Mucosa of gallbladder (tissue), 1 donor: ENCODE results near the gene QKI. TPM values are rescaled to one million over a fixed set of nuclear protein-coding genes. Genes with fewer than 3 reads are reported as not detected.
A peak's percentile ranks its signal among the peaks of the same experiment; 100 is the strongest.
"Not testable (repeated sequence)": the region's sequence is repeated elsewhere in the genome, so short reads cannot be mapped to it uniquely, and the experiment has no call there.

Experiments
- DNase-seq: peaks from one replicate; pipeline ENCODE4 v3.0.0-alpha.2; 2020; ENCODE audit warnings: low spot score
- total RNA-seq: library from RNA; stranded (reverse); gene quantifications from one replicate; pipeline ENCODE4 v1.2.1, GENCODE V29; 2021
- donor health status: DM: no; HTN: no; CAD: no.

QKI gene
- total RNA-seq, 1 donor from 2014 or later, result 80.0 TPM

DNA sequence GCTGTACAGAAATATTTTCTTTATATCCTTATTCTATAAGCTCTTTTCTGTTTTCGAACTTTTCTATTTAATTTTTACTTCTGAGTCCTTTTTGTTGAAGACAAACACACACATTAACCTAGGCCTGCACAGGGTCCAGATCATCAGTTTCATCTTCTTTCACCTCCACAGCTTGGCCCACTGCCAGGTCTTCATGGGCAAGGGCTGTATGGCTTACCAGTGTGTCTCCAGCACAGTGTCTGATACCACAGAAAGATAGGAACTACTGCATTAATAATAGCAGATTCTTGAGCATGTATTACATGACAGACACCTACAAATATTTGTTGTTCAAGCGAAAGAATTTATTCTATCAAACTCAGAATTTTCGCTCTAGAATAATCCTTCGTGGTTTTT is 24.4 kb downstream of the QKI start:
- DNase-seq, result no peak

DNA sequence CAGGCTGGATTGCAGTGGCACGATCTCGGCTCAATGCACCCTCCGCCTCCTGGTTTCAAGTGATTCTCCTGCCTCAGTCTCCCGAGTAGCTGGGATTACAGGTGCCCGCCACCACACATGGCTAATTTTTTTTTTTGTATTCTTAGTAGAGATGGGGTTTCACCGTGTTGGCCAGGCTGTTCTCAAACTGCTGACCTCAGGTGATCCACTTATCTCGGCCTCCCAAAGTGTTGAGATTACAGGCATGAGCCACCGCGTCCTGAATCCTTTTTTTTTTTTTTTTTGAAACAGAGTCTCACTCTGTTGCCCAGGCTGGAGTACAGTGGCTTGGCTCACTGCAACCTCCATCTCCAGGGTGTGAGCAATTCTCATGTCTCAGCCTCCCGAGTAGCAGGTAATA is 24.9 kb downstream of the QKI start:
- DNase-seq, result not testable (repeated sequence)

DNA sequence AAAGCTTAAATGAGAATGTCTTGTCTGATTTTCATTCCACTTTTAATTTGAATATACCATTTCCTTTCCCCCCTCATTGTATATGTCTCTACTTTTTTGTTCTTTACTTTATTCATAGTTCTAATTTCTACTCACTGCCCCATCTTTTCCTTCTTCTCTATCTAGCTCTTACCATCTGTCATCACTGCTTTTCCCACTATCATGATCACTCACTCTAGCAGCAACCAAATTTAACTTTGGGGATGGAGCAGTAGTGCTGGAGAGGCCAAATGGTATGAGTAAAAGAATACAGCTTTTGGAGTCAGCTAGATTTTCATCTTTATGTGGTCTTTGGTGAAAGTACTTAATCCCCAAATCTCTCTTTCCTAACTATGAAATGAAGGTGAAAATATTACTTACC is 25.5 kb downstream of the QKI start:
- no peak for DNase-seq

DNA sequence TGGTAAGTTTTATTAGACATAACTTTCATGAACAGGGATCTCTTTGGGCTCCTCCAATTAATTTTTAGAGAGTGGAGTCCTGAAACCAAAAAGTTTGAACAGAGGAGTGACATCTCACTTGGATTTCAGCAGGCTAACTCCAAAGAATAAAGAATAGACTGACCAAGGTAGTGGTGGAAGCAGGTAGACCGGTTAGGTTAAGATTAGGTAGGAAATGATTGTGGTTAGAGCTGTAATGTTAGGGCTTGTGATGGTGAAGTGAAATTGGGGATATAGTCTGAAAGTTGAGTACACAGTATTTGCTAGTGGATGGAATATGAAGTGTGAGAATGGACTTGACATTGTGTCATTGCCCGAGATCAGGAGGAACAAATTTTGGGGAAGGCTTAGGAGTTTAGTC is 27.8 kb downstream of the QKI start:
- DNase-seq, result no peak

DNA sequence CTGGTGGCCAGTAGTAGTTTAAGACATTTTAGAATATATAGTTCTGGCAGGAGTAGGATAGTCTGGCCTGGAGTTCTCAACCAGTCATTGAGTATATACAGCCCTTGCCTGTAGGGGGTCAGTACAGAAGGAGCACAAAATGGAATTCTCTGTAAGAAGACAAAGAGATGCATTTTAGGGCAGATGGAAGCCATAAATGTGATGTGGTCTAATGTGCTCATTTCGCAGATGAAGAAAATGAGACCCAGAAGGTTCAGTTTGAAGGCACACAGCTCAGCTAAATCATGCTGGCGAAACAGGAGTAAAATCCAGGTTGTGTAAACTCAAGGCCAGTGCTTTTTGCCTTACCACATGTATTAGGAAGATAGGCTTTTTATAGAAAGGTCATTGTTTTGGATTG is 29.6 kb downstream of the QKI start:
- DNase-seq, result no peak

DNA sequence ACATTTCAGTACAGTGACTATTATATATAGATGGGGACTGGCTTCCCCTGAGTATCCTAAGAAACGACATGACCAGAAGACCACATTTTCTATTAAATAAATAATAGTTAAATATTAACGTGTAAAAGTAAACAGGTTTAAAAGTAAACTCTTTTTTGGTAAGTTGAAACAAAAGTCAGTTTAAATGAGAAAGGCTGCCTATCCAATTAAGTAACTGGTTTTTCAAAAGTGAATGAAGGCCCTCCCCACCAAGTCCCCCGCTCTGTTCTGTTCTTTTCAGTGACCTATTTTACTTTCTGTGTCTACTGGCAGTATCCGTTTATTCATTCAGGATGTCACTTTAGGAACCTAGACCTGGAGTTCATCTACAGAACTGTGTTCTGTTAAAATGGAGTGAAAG is 32.0 kb downstream of the QKI start:
- no peak for DNase-seq

DNA sequence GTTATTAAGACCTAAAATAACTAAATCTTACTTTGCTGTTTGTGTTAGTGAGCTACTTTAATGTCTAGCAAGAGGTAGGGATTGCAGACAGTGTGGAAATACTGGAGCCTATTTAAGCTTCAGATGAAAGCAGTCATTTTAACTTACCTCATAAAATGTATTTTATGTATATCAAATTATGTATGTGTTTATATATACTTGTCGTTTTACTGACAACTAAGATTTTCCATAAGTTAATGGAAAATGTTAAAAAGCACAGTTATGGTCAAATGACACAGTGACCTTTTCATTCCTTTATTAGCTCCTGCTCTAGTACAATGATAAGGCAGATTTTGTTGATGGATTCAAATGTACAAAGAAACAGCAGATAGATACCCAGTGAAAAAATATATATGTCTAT is 34.6 kb downstream of the QKI start:
- no peak for DNase-seq

DNA sequence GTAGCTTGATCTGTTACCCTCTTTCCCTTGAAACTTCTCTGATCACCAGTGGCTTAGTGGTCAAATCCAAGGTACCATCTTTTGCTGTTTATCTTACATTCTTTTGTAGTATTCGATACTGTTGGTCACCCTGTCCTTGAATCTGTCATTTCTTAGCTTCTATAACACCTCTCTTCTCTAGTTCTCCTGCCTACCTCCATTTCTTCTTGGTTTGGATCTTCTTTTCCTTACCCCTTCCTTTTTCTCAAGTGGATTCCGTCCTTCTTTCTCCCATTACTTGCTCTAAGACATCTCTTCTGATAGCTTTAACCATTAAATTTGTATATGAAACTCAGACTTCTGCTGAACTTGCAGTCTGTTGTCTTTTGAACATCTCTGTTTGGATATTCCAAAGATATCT is 39.9 kb downstream of the QKI start:
- DNase-seq, result no peak

DNA sequence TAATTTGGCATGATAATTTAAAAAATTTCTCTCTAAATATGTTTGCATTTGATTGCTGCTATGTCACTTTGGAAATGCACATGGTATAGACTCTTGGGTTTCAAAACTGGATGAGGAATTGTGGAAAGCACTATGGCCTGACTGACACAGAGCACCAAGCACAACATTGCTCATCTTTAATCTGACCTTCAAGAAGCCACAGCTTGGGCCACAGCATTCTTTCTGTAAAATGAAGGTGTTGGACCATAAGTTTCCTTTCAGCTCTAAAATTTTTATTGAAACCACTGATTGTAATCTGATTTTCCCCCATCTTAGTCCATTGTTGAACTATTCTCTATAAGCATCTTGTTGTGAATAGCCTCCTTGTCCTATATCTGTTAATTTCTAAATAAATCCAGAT is 41.0 kb downstream of the QKI start:
- DNase-seq, result no peak

DNA sequence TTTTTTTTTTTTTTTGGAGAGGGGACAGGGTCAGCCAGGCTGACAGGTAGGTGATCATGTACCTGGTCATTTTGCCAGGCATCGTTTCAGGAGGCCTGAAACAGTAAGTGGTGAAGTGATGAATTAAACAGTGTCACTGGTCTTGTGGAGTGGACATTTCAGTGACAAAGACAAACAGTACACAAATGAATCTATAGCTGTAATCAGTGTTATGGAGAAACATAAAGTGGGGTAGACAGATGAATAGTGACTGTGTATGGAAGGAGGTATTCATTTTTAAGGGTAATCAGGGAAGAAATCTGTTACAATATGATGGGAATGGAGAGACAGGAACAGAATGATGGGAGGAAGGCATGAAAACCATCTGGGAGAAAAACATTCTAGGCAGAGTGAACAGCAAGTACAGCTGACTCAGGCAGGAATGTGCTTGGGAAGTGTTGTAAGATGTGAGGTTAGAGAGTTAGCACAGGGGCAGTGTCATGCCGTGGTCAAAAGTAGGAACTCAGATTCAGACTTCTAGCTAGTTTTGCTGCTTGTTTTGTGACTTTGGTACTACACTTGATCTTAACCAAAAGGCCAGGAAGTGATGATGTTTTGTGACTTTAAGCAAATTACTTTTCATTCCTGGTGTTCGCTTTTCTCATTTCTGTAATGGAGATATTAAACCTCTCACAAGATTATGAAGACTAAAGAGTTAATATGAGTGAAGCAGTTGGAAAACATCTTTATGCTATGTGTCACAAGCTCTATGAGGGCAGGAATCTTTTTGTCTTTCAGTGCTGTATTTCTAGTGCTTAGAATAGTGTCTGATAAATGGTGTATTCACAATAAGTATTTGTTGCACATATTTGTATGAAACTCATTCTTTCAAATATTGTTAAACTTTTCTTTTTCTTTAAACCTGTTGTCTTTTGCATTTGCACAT is 43.4 kb downstream of the QKI start:
- DNase-seq, result peak; percentile 26

DNA sequence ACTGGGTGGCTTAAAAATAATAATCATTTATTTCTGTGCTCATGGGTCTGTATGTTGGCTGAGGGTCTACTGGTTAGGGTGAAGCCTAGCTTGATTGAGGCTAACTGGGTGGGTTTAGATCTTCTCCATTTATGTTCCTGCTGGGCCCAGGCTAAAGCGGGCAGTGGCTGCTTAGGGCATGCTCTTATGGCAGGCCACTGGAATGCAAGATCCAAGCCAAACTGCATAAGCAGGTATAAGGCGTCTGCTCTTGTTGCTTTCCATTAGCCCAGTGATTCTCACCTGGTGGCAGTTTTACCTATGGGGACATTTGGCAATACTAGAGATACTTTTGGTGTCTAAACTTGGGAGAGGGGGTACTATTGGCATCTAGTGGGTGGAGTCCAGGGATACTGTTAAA is 44.5 kb downstream of the QKI start:
- DNase-seq, result no peak

DNA sequence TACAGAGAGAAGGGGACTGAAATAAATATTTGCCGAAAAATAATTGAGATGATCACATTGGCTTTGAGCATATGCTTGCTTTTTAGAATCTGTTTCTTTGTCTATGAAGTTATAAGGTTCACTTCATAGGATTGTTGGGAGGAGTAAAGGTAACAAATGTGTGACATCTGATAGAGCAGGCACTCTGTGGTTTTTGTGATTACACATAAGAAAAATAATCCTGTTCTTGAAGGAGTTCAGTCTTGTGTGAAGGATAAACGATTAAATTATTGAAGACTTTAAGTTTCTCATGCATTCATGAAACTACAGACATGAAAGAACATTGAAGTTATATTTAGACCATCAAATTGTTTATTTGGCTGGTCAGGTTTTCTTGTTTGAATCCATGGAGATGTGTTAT is 45.0 kb downstream of the QKI start:
- DNase-seq, result no peak

DNA sequence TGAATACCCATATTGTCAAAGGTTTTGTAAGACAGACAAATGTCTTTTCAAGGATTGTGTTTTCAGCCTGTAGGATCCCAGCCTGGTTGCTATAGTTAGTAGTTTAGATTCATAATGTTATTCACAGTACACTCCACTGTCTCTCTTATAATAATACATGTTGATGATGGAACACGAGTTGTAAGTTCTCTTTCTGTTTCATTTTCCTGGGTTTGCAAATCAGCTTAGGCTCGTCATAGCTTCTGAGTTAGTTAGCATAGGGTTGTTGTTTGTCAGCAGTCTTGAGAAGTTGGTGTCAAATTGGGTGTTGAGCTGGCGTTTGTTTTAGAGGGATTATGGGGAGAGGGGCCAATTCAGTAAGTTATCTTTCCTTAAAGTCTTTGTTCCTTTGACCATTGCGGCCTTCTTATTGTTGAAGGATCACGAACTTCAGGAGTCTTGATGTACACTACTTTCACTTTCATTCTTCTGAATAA is 45.8 kb downstream of the QKI start:
- DNase-seq, result no peak

DNA sequence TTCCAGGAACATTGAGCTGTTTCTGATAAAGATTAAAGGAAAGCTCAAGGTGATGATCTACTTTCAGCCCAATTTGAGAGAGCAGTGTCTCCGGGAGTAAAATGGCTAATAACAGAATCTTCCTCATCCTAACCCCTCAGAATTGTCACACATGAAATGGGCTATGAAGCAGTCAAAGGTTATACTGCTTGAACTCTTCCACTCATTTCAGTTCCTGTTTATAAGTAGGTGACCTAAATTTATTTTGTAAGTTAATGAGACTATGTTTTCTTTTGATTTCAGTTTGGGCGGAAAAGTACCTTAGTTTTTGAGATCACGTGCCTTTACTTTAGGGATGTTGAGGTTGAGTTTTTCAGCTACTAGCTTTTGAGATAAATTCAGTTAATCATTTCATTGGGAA is 47.2 kb downstream of the QKI start:
- DNase-seq, result no peak

DNA sequence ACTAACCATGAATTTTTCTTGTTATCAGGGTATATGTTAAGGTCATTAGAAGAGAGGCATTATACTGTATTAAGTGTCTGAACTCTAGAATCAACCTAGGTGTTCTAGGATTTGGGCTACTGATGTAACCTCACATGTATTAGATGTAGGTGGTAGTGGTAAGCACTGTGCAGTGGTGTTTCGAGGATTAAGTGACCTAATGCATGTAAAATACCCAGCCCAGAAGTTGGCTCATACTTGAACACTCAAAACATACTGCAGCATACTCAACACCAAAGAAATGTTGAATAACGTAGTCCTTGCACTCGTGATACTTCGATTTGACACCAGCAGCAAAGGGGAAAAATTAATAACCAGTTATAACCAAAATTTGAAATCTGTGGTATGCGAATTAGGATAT is 48.7 kb downstream of the QKI start:
- DNase-seq, result no peak

DNA sequence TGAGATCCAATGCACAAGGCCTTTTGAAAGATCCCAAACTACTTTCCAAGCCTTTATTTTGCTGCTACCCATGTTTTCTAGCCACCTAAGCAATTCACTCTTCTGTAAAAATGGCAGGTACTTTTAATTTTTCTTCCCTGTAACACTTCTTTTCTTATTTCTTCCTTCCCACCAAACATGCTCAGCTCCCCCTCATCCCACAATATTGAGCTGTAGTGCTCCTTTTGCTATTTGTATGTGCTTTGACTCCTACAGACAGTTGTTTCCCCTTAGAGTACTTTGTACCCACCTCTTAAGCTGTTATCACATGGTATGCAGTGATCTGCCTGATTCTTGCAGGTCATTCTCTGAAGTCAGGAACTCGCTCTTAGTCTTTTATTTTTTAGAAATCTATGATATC is 49.3 kb downstream of the QKI start:
- DNase-seq, result no peak

DNA sequence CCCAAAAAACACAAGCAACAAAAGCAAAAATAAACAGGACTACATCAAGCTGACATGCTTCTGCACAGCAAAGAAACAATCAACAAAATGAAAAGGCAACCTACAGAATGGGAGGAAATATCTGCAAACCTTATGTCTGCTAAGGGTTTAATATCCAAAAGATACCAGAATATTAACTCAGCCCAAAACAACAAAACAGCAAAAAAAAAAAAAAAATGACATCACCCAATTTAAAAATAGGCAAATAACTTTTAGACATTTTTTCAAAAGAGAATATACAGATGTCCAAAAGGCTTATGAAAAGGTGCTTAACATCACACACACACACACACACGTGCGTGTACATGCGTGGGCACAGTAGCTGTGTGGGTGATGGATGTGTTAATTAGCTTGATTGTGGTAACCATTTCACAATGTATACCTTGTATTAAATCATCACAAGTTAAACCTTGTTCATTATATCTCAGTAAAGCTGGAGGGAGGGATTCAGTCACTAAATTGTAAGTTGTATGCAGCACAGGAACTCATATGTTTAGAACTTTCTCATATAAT is 52.4 kb downstream of the QKI start:
- DNase-seq, result no peak

DNA sequence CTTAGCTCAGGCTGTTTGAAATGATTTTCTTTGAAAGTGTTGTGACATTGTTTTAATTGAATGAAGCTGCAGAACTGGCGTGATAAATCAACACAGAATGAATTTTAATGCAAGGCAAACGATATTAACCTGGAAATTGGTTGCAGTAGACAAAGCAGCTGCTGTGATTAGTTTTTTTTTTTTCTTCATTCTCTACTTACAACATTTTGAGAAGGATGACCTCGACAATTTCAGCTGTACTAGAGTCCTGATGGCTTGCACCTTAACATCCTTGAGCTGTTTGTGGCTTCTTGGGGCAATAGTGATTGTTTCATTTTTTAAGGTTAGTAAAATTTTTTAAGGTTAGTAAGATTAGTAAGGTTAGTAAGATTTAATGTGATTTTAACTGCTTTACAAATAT is 54.2 kb downstream of the QKI start:
- DNase-seq, result no peak

DNA sequence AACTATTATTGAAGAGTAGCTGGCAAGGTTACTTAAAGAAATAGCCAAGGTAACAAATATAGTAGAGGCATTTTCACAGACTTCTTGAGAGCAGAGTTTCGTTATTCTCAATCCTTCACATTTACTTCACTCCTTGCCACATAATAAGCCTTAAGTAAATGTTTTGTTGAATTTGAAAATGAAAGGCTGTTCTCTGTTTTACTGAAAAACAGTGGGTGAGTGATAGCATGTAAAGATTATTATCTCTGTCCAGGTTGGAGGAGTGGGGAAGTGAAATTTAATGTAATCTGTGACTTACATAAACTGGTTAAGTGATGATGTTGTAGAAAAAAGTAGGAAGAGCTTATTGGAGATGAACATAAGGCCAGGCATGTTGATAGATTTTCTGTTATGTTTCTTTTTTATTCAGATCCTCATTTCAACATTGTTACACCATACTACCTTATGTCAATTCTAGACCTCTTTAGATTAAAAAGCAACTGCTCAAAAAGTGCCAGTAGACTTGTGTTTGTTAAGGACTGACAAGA is 55.0 kb downstream of the QKI start:
- DNase-seq, result no peak

DNA sequence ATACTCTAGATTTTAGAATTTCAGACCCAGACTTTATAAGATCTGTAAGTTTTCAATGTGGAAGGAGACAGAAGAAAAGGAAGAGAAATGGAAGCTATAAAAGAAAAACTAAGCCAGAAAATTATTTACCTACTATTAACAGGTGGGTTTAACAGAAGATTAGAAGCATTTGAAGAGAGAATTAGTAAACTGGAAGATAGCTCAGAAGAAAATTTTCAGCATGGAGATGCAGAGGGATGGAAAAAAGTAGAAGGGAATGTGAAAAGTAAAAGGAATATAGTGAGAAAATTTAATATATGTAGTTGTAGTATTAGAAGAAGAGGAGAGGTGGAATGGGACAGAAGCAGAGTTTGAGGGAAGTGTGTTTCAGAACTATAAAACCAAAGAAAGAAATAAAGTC is 56.1 kb downstream of the QKI start:
- DNase-seq, result no peak

DNA sequence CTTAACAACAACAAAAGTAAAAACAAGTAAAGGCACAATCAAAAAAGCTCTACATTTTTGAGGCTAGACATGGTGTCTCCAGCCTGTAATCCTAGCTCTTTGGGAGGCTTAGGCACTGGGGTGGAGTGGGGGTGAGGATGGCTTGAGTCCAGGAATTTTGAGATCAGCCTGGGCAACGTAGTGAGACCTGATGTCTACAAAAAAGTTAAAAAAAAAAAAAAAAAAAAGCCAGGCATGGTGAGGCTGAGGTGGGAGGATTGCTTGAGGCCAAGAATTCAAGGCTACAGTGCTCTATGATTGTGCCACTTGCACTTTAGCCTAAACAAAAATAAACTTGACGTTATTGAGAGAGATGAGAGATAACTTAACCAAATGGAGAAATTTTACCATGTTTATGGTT is 60.1 kb downstream of the QKI start:
- no peak for DNase-seq

DNA sequence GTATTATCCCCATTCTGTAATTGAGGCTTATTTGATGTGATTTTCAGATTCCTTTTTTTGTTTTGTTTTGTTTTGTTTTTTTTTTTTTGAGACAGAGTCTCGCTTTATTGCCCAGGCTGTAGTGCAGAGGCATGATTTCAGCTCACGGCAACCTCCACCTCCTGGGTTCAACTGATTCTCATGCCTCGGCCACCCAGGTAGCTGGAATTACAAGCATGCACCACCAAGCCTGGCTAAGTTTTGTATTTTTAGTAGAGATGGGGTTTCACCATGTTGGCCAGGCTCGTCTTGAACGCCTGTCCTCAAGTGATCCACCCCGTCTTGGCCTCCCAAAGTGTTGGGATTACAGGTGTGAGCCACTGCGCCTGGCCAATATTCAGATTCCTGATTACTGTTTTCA is 62.4 kb downstream of the QKI start:
- not testable (repeated sequence) for DNase-seq

DNA sequence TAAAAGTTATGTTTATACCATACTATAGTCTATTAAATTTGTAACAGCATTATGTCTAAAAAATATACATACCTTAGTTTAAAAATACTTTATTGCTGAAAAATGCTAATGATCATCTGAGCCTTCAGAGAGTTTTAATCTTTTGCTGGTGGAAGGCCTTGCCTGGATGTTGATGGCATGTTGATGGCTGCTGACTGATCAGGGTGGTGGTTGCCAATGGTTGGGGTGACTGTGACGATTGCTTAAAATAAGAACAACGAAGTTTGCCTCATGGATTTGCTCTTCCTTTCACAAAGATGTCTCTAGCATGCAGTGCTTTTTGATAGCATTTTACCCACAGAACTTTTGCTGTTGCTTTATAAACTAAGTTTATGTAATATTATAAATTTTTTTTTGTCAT is 68.6 kb downstream of the QKI start:
- DNase-seq, result no peak
